CD1c-positive myeloid dendritic cell (primary cell): ENCODE data around the gene SART1.
"Not testable (repeated sequence)": the region's sequence is repeated elsewhere in the genome, so short reads cannot be mapped to it uniquely, and the experiment has no call there.

Experiments
- DNase-seq: peaks from one replicate; pipeline ENCODE4 v3.0.0-alpha.2; 2016; ENCODE audit errors: extremely low spot score

Gene SART1

DNA sequence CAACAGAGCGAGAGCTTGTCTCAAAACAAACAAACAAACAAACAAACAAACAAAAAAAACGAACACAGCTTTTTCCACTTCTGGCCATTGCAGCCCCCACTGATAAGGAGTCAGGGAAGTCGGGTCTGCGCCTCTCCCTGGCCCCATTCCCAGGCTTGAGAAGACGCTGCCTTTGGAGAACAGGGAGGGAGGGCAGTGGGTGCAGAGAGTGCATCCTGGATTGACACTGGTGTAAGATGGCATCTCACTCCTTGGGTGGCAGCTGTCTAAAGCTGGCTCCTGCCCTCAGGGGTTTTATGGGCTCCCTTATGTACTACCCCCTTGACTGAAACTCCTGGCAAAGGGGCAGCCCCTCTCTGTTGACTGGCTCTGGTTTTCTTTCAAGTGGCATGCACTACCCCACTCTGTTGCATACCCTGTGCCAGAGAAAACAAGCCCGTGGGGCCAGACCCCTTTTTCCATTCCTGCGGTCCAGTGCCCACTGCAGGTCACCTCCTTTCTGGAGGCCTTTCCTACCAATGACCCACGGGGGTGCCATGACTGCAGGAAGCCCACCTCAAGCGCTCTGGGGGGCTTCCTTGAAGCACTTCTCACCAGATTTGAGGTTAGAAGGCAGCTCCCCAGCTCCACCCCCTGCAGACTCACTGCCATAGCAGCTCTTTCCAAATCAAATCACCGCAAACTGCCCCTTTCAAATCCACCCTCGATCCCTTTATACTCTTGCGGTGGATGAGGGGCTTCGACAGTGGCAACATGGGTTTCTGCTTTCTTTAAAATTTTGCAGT is 29.6 kb upstream of the SART1 start:
- DNase-seq, result no peak

GRCh38 chr11:65932558-65932919 is 29.0 kb upstream of the SART1 start:
- peak; percentile 30 for DNase-seq

DNA sequence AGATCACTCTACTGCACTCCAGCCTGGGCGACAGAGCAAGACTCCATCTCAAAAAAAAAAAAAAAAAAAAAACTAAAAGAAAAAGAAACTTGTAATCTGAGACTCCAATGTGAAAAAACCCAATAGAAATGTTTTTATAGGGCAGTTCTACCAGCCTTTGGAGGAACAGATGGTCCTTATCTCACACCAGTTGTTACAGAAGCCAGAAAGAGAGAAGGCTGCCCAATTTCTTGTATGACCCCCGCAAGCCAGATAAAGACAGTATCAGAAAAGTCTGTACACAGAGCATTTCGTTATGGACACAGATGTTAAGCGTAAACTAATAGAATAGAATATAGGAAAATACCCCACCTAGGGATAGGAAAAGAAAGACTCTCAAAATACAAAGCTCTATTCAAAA is 27.5 kb upstream of the SART1 start:
- DNase-seq, result no peak

- DNase-seq, result no peak
Observed at GRCh38 chr11:65937766-65938165, 23.8 kb upstream of the SART1 start.

GRCh38 chr11:65941720-65942310 is 19.7 kb upstream of the SART1 start:
- DNase-seq, result no peak

- DNase-seq, result no peak
Observed at GRCh38 chr11:65942531-65942930, 19.0 kb upstream of the SART1 start.

- no peak for DNase-seq
Observed at GRCh38 chr11:65944191-65944590, 17.3 kb upstream of the SART1 start.

GRCh38 chr11:65944767-65945166 is 16.8 kb upstream of the SART1 start:
- DNase-seq, result no peak

DNA sequence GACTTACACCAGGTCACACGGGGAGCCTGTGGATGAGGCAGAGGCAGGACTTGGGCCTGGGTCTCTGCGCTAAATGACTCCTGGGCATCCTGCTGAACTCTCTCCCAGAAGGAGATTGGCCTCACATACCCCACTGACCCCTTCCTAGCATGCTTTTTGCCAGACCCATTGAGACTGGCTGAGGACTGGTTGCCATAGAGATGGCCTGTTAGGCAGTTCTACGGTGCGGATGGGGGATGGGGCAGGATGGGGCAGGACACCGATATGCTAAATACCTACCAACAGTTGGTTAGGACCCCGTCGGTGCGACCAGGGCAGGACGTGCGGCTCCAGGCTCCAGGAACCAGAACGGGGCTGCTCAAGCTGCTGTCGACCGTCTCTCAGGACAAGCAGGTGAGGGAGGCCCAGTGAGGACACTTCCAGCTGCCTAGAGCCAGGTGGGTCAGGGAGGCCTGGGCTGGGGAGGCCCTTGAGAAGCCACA is 16.1 kb upstream of the SART1 start, which contains the start of gene TSGA10IP:
Gene TSGA10IP, plus strand, starts transcription at position 51 of the 482 bp plus-strand sequence. Its CDS starts 196 bp downstream, at position 247.
- DNase-seq, result no peak

DNA sequence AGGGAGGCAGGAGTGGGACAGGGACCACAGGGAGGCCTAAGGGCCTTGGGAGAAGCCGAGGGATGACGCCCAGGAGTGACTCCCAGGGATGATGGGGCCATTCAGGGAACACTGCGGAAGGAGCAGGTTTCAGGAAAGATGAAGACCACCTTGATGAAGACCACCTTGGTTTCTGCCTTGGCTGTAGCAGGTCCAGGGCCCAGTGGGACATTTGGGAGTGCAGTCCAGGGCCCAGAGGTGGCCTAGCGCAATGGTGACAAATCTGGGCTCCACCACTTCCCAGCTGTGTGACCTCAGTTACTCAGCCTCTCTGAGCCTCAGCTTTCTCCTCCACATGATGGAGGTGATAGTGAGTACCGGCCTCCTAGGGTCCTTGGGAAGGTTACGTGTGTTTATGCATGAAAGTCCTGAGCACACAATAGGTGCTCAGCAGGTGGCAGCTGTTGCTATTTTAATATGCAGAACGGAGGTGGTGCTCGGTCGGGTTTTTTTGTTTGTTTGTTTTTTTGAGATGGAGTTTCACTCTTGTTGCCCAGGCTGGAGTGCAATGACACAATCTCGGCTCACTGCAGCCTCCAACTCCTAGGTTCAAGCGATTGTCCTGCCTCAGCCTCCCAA is 15.5 kb upstream of the SART1 start:
- no peak for DNase-seq

DNA sequence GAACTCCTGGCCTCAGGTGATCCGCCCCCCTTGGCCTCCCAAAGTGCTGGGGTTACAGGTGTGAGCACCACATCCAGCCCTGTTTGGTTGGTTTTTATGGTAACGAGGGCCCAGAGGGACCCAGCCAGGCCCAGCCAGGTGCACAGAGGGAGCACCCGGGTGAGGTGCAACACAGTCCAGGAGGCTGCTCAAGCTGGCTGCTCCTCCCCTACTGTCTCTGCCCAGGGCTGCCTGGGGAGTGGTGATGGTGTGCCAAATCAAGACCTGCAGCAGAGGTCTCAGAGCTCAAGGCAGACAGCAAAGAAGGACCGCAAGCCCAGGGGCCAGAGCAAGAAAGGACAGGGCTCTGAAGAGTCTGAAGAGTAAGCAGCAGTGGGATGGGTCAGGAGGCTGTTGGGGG is 14.9 kb upstream of the SART1 start:
- DNase-seq, result no peak

DNA sequence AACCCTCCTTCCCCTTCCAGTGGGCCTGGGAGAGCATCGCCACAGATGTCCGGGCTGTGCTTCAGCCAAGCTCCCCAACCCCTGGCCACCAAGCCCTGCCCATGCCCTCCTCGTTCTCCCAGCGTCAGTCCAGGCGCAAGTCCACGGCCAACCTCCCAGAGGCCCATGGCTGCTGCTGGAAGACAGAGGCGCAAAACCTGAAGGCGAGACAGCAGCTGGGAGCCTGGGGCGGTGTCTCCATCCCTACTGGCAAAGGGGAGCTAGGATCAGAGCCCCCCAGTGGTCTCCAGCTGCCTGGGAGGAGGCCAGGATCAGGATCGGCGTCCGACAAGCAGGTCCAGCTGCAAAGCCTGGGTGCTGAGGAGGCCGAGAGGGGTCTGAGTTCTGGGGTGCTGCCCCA is 14.4 kb upstream of the SART1 start:
- DNase-seq, result no peak

DNA sequence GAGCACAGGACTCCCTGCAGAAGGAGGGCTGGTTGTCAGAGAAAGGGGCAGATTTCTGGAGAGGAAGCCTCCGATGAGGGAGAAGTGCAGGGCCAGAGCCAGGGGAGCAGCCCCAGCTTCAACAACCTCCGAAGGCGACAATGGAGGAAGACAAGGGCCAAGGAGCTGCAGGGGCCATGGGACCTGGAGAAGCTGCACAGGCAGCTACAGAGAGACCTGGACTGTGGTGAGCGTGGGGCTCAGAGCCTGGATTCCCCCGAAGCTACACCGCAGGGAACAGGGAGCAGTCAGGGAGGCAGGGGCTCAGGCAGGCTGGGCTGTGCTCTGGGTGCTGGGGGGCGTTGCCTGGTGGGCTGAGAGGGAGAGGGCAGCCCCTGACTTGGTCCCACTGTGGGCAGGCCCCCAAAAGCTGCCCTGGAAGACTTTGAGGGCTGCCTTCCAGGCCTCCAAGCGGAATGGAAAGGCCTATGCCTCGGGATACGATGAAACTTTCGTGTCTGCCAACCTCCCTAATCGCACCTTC is 13.9 kb upstream of the SART1 start:
- DNase-seq, result no peak

DNA sequence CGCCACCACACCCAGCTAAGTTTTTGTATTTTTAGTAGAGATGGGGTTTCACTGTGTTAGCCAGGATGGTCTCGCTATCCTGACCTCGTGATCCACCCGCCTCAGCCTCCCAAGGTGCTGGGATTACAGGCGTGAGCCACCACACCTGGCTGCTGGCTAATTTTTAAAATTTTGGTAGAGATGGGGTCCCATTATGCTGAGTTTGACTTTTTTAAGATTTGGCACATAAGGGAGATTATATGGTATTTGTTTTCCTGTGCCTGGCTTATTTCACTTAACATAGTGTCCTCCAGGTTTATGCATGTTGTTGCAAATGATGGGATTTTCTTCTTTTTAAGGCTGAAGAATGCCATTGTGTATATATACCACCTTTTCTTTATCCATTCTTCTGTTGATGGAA is 10.8 kb upstream of the SART1 start:
- not testable (repeated sequence) for DNase-seq

GRCh38 chr11:65951641-65952040 is 9.9 kb upstream of the SART1 start:
- DNase-seq, result not testable (repeated sequence)

DNA sequence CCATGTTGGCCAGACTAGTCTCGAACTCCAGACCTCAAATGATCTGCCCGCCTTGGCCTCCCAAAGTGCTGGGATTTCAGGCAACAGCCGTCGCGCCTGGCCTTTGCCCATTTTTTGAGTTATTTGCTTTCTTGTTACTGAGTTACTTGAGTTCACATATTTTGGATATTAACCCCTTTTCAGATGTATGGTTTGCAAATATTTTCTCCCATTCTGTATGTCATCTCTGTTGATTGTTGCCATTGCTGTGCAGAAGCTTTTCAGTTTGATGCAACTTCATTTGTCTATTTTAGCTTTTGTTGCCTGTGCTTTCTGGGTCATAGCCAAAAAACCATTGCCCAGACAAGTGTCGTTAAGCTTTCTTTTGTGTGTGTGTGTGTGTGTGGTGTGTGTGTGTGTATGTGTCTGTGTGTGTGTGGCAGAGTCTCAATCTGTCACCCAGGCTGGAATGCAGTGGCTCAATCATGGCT is 9.4 kb upstream of the SART1 start:
- no peak for DNase-seq

GRCh38 chr11:65953471-65953870 is 8.1 kb upstream of the SART1 start:
- DNase-seq, result no peak

DNA sequence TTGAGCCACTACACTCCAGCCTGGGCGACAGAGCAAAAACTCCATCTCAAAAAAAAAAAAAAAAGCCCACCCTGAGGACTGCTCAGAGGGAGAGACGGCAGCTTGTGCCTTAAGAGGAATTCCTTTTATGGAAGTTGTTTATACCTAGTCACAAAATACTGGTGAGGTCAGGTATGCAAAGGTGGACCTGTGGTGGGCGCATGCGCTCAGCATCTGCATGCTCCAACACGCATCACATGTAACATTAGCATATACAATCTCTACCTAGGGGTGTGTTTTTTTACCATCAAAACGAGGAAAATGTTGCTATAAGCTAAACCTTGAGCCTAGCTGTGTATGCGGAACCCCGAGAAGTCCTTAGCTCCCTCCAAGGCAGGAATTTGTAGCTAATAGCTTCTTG is 6.8 kb upstream of the SART1 start:
- DNase-seq, result no peak

DNA sequence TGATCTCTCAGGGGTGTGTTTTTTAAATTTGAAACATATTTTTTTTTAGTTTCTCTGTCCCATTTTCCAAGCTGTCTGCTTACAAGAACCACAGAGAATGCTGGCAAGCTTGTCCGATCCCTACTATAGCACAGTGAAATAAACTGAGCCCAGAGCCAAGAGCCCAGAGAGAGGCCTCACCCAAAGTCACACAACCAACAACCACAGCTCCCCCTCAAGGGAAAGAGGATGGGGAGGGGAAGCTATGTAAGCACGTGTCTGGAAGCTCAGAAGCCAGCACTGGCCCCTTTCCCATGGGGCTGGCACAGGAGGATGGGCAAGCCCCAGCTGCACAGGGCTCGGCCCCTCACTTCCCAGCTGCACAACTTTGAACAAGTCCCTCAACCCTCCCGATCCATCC is 3.2 kb upstream of the SART1 start:
- DNase-seq, result no peak

- DNase-seq, result no peak
Observed at GRCh38 chr11:65958774-65959420, 2.6 kb upstream of the SART1 start.

GRCh38 chr11:65960824-65961266 is 689 bp upstream of the SART1 start:
- DNase-seq, result no peak

DNA sequence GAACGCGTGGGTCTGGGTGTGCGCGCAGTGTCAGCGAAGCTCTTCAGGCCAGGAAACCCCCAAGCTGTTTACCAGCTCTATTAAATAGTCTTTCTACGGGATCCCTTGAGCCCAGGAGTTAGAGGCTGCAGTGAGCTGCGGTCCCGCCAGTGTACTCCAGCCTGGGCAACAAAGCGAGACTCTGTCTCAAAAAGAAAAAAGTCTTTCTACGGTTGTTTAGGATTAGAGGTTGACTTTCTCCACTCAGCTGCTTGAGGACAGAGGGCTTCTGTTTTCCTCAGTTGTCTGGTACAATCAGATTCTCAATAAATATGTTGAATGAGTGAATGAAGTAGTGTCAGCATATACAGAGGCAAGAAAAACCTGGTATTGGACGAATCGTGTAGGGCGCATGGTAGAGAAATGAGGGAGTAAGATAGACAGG is 619 bp downstream of the SART1 start:
- no peak for DNase-seq
